ENCODE measurements around the gene QRICH1. TPM values are rescaled to one million over a fixed set of nuclear protein-coding genes. Genes with fewer than 3 reads are reported as not detected.

QRICH1 gene
- total and polyA plus RNA-seq, 12 donors = 46.2 to 101 (median 78.9) TPM

DNA sequence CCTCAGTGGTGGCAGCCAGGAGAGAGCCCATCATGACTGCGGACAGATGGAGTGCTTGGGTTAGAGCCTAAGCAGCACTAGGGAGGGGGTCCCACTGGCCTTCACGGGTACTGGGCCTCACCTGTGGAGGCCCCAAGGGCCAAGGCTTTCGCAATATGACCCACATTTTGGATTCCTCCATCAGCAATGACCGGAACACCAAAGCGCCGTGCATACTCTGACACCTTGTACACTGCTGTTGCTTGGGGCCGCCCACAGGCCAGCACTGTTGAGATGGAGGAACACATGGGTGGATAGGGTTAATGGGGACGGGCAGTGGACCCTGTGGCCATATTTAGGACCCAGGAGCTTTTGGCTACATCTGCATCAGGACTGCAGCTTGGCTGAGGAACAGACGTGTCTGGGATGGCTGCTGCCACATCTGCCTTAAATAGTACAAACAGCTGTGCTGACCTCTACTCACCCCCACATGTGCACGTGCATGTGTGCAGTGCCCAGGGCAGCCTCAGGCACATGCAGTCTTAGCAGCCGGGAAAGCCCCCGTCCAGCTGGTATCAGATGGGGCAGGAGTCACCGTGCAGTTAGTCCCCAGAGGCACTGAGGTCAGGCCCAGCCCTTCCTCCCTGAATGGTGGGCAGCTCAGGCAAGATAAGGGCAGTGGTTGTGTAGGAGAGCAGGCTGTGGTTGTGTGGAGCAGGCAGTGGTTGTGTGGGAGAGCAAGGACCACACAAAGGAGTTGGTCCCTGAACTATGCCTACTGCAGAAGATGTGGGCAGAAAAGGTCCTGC lies 68.7 kb downstream of the QRICH1 start:
- intact Hi-C loops (cut with DNase I) = loop anchor here in 1 of 2 donors (10.0 kb wide), 1 partner anchor 1020 kb away; no protein-coding TSS in a partner anchor
- Histone ChIP-seq H3K27me3 (no peaks in the 10 kb centered on the region), H3K4me3 (no peak overlapping the region), H3K4me1 (replicated peaks in 1 of 2) (peaks cover 23 to 40% of the 10 kb centered on the region in 2 donors), H3K9me3 (replicated peaks in 1 of 3) (no peaks in the 10 kb centered on the region), H3K36me3 (replicated peaks in 1 of 2) (peaks cover 0 to 38% of the 10 kb centered on the region in 2 donors), H3K27ac (peak overlapping the region in 1 of 5 donors; percentile 13)
- TF ChIP-seq POLR2A (IDR thresholded peaks at IDR 0.05) (no peak), CTCF (IDR thresholded peaks at IDR 0.05) (no peak)
- 68 to 74% (median 70%) methylated on average over 9 to 13 of the region's 13 CpGs for WGBS, 4 donors
- DNase-seq = peak in 1 of 7 donors; percentile 25

DNA sequence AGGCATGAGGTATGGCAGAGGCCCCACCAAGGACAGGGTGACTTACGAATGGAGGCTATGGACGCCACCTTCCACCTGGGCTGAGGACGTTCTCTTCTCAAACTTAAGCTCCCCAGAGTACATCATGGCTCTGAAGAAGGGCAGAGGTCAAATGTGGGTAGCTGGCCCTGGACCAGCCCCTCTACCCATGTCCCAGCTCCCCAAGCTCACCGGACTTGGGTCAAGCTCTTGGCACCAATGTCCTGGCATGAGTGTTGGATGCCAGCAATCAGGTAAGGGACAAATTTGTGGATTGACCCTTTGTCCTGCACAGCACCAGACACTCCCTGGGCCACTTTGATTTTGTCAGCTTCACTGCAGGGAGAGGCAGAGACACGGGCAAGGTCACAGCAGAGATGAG lies 69.4 kb downstream of the QRICH1 start:
- peak in 1 of 7 donors; percentile 14 for DNase-seq
- H3K27ac ChIP-seq = no peak overlapping the region
- peaks cover 0 to 38% of the 10 kb centered on the region in 2 donors for H3K36me3 ChIP-seq (replicated peaks in 1 of 2)
- H3K9me3 ChIP-seq (replicated peaks in 1 of 3) = no peaks in the 10 kb centered on the region
- TF ChIP-seq POLR2A (IDR thresholded peaks at IDR 0.05) (no peak), CTCF (IDR thresholded peaks at IDR 0.05) (no peak)
- no peaks in the 10 kb centered on the region for H3K27me3 ChIP-seq
- intact Hi-C loops (cut with DNase I) = loop anchor here in 1 of 2 donors (10.0 kb wide), 1 partner anchor 1020 kb away; no protein-coding TSS in a partner anchor
- 67 to 75% (median 72%) methylated on average over 4 to 5 of the region's 5 CpGs for WGBS, 4 donors
- no peak overlapping the region for H3K4me3 ChIP-seq
- H3K4me1 ChIP-seq (replicated peaks in 1 of 2) = peaks cover 26 to 43% of the 10 kb centered on the region in 2 donors

- Histone ChIP-seq H3K4me1 (replicated peaks in 1 of 2) (peaks cover 27 to 46% of the 10 kb centered on the region in 2 donors), H3K27ac (no peak overlapping the region), H3K9me3 (replicated peaks in 1 of 3) (no peaks in the 10 kb centered on the region), H3K4me3 (no peak overlapping the region), H3K36me3 (replicated peaks in 1 of 2) (peaks cover 0 to 38% of the 10 kb centered on the region in 2 donors), H3K27me3 (no peaks in the 10 kb centered on the region)
- intact Hi-C loops (cut with DNase I) = loop anchor here in 1 of 2 donors (10.0 kb wide), 1 partner anchor 1021 kb away; no protein-coding TSS in a partner anchor
- no peak for TF ChIP-seq CTCF (IDR thresholded peaks at IDR 0.05)
- 83 to 95% (median 88%) methylated on average over 4 of the region's 4 CpGs for WGBS, 4 donors
- DNase-seq = no peak
Measured at GRCh38 chr3:49023775-49024174, 70.1 kb downstream of the QRICH1 start.

- Histone ChIP-seq H3K36me3 (replicated peaks in 1 of 2) (peaks cover 0 to 38% of the 10 kb centered on the region in 2 donors), H3K4me3 (peak overlapping the region in 3 of 4 donors; percentile 1 to 91 (median 74)), H3K27me3 (no peaks in the 10 kb centered on the region), H3K4me1 (replicated peaks in 1 of 2) (peaks cover 22 to 37% of the 10 kb centered on the region in 2 donors), H3K9me3 (replicated peaks in 1 of 3) (no peaks in the 10 kb centered on the region), H3K27ac (peak overlapping the region in 4 of 5 donors; percentile 98 to 100 (median 100))
- DNase-seq = peak in 2 of 7 donors; percentile 33 to 39
- intact Hi-C loops (cut with DNase I) = loop anchor here in 1 of 2 donors (10.0 kb wide), 1 partner anchor 1022 kb away; no protein-coding TSS in a partner anchor
- 17 to 25% (median 20%) methylated on average over 4 to 12 of the region's 12 CpGs for WGBS, 4 donors
- TF ChIP-seq POLR2A (IDR thresholded peaks at IDR 0.05) (no peak), CTCF (IDR thresholded peaks at IDR 0.05) (no peak)
Measured at GRCh38 chr3:49022688-49023171, 71.1 kb downstream of the QRICH1 start.
